HepG2 (cell line): Measurements from ENCODE around the gene EGFR. TPM values are rescaled to one million over a fixed set of nuclear protein-coding genes. Genes with fewer than 3 reads are reported as not detected.

Source experiments
- ATAC-seq: fragments of 200-7000 bp; cut with Tn5 transposase; 3 replicates; pipeline ENCODE4 v1.9.1; 2020; ENCODE audit warnings: mild to moderate bottlenecking, moderate library complexity
- BruUV-seq: library from RNA; stranded (reverse); fragments of 400-500 nt; replicated peaks from 2 replicates; lab custom pipeline; 2021; lab: Mats Ljungman, UMichigan
- CTCF ChIA-PET: fragments of 300-600 bp; formaldehyde crosslinking; extraction: SDS; loops from one replicate; lab custom pipeline; 2021; ENCODE audit warnings: low total read pairs, inconsistent platforms, low intra/inter-chr PET ratio; lab: Yijun Ruan, JAX
- POLR2A ChIA-PET: fragments of 350-600 bp; sonication (Branson Sonifier 250); formaldehyde crosslinking; loops from one replicate; lab custom pipeline; 2020; ENCODE audit warnings: antibody characterized with exemption, inconsistent platforms; lab: Yijun Ruan, JAX
- DNase-seq: peaks from one replicate; pipeline ENCODE4 v3.0.0-alpha.2; 2015; ENCODE audit warnings: low spot score
- FAIRE-seq: peaks from 3 replicates; lab custom pipeline; 2011; peaks lifted over from hg19 to GRCh38; lab: Jason Lieb, UNC
- H2AFZ ChIP-seq: one replicate; pipeline ENCODE4 v1.6.1; 2011; ENCODE audit warnings: low read length, inconsistent platforms
- H3K27ac ChIP-seq: fragments of 300-600 bp; 3 replicates; pipeline ENCODE4 v1.8.0; 2011; ENCODE audit warnings: mixed run types, mild to moderate bottlenecking, mixed read lengths, low read length, inconsistent platforms; ENCODE audit not compliant: insufficient read depth; ENCODE audit errors: extremely low read length
- H3K27me3 ChIP-seq, 2 experiments: fragments of 200-600 bp in 1 of 2; 2 replicates in 1 of 2; 3 replicates in 1 of 2; pipeline versions ENCODE4 v1.6.0 to v1.8.0; 2011; ENCODE audit warnings: low read length in 2 of 2, mild to moderate bottlenecking in 2 of 2, moderate library complexity in 2 of 2, inconsistent platforms in 1 of 2; ENCODE audit not compliant: insufficient read depth in 2 of 2, control insufficient read depth in 1 of 2
- H3K36me3 ChIP-seq, 2 experiments: fragments of 200-600 bp in 1 of 2; replicated peaks in 1 of 2; 2 replicates in 1 of 2; 3 replicates in 1 of 2; pipeline versions ENCODE4 v1.5.1 to v1.8.0; 2011; ENCODE audit warnings: low read length in 2 of 2, inconsistent platforms in 1 of 2; ENCODE audit not compliant: insufficient read depth in 2 of 2, control insufficient read depth in 1 of 2
- H3K4me1 ChIP-seq: 2 replicates; pipeline ENCODE4 v1.5.1; 2012; ENCODE audit warnings: low read length, inconsistent platforms; ENCODE audit not compliant: insufficient read depth
- H3K4me2 ChIP-seq: 2 replicates; pipeline ENCODE4 v1.6.0; 2011; ENCODE audit warnings: low read depth, low read length, inconsistent platforms
- H3K4me3 ChIP-seq, 3 experiments: fragments of 200-600 bp in 1 of 3; sonication (generic), shearing (Covaris generic) in 1 of 3; replicated peaks in 1 of 3; 2 replicates each; pipeline ENCODE4 v1.5.1; 2011 to 2016; ENCODE audit warnings: low read length in 3 of 3, inconsistent platforms in 2 of 3, low read depth in 2 of 3, mild to moderate bottlenecking in 2 of 3, control low read depth in 1 of 3, mixed read lengths in 1 of 3; ENCODE audit not compliant: insufficient read depth in 1 of 3
- H3K79me2 ChIP-seq: one replicate; pipeline ENCODE4 v1.6.1; 2011; ENCODE audit warnings: low read length, inconsistent platforms; ENCODE audit not compliant: insufficient read depth
- H3K9ac ChIP-seq: 2 replicates; pipeline ENCODE4 v1.6.0; 2011; ENCODE audit warnings: mild to moderate bottlenecking, low read depth, low read length, inconsistent platforms; ENCODE audit not compliant: insufficient read depth
- H3K9me3 ChIP-seq: 2 replicates; pipeline ENCODE4 v1.5.1; 2012; ENCODE audit warnings: mild to moderate bottlenecking, low read length
- H4K20me1 ChIP-seq: 2 replicates; pipeline ENCODE4 v1.6.0; 2011; ENCODE audit warnings: inconsistent platforms, mild to moderate bottlenecking, low read length, moderate library complexity; ENCODE audit not compliant: insufficient read depth
- CEBPG ChIP-seq: IDR thresholded peaks from 2 replicates; pipeline ENCODE4 v1.6.1; 2016
- ETV6 ChIP-seq: sonication (generic); formaldehyde crosslinking; conservative IDR thresholded peaks from 2 replicates; pipeline ENCODE4 v1.4.0; 2020; ENCODE audit warnings: missing genetic modification reagents
- GTF3A ChIP-seq: sonication (generic); formaldehyde crosslinking; conservative IDR thresholded peaks from 2 replicates; pipeline ENCODE4 v1.4.0; 2020; ENCODE audit warnings: mild to moderate bottlenecking, missing genetic modification reagents
- HDAC2 ChIP-seq: sonication (generic); formaldehyde crosslinking; IDR thresholded peaks from 2 replicates; pipeline ENCODE4 v1.4.0; 2020; ENCODE audit warnings: missing genetic modification reagents
- HOMEZ ChIP-seq: IDR thresholded peaks from 2 replicates; pipeline ENCODE4 v1.6.1; 2016; ENCODE audit warnings: low read depth
- IKZF4 ChIP-seq: sonication (generic); formaldehyde crosslinking; IDR thresholded peaks from 2 replicates; pipeline ENCODE4 v1.5.1; 2020; ENCODE audit warnings: borderline replicate concordance, mild to moderate bottlenecking, low read depth, missing genetic modification reagents; ENCODE audit errors: not compliant biosample characterization
- MAFG ChIP-seq: sonication (generic); formaldehyde crosslinking; IDR thresholded peaks from 2 replicates; pipeline ENCODE4 v1.5.1; 2020; ENCODE audit warnings: mild to moderate bottlenecking, missing genetic modification reagents
- PATZ1 ChIP-seq: sonication (generic); formaldehyde crosslinking; IDR thresholded peaks from 2 replicates; pipeline ENCODE4 v1.4.0; 2020; ENCODE audit warnings: missing genetic modification reagents
- PCBP2 ChIP-seq: fragments of 200-400 bp; formaldehyde crosslinking; optimal IDR thresholded peaks from 2 replicates; pipeline ENCODE3; 2018; ENCODE audit warnings: low read length, low read depth; ENCODE audit not compliant: poor library complexity, severe bottlenecking
- SOX5 ChIP-seq: IDR thresholded peaks from 2 replicates; pipeline ENCODE4 v1.6.1; 2016; ENCODE audit warnings: borderline replicate concordance
- SP4 ChIP-seq: sonication (generic); formaldehyde crosslinking; IDR thresholded peaks from 2 replicates; pipeline ENCODE4 v1.8.1; 2023; ENCODE audit warnings: mild to moderate bottlenecking, missing genetic modification reagents
- TFDP1 ChIP-seq: IDR thresholded peaks from 2 replicates; pipeline ENCODE4 v1.6.1; 2016; ENCODE audit warnings: missing compliant biosample characterization, missing genetic modification reagents, borderline replicate concordance
- ZFP36 ChIP-seq: fragments of 150-350 bp; IDR thresholded peaks from 2 replicates; pipeline ENCODE4 v1.6.1; 2018; ENCODE audit warnings: borderline replicate concordance, low read length, low read depth; ENCODE audit not compliant: partially characterized antibody
- ZNF264 ChIP-seq: sonication (generic); formaldehyde crosslinking; IDR thresholded peaks from 2 replicates; pipeline ENCODE4 v1.4.0; 2020; ENCODE audit warnings: missing genetic modification reagents
- ZNF572 ChIP-seq: sonication (generic); formaldehyde crosslinking; IDR thresholded peaks from 2 replicates; pipeline ENCODE4 v1.5.1; 2020; ENCODE audit warnings: mild to moderate bottlenecking, missing genetic modification reagents
- ZNF784 ChIP-seq: sonication (generic); formaldehyde crosslinking; IDR thresholded peaks from 2 replicates; pipeline ENCODE4 v1.5.1; 2020; ENCODE audit warnings: missing genetic modification reagents, mild to moderate bottlenecking, borderline replicate concordance
- ZSCAN12 ChIP-seq: sonication (generic); formaldehyde crosslinking; IDR thresholded peaks from 2 replicates; pipeline ENCODE4 v1.9.0; 2021; ENCODE audit warnings: mild to moderate bottlenecking, missing genetic modification reagents
- ZSCAN9 ChIP-seq: IDR thresholded peaks from 2 replicates; pipeline ENCODE4 v1.6.1; 2016; ENCODE audit warnings: borderline replicate concordance
- WGBS: methylation state at CpG from one replicate; pipeline ENCODE4 v1.1.6; 2017; ENCODE audit warnings: low lambda C conversion rate; 5-methylcytosine and 5-hydroxymethylcytosine counted together
- in situ Hi-C: cut with HindIII; loops from 2 replicates; pipeline ENCODE4 v1.10.0; 2017; ENCODE audit warnings: low pct_unique_long_range_greater_than_20kb; ENCODE audit not compliant: extremely low pct_ligation_motif_present
- intact Hi-C: fragments of 100-400 bp; cut with micrococcal nuclease; formaldehyde crosslinking; loops from one replicate; pipeline ENCODE4 v1.10.0; 2022; ENCODE audit not compliant: unreplicated experiment
- polyA plus RNA-seq, 8 experiments: library from polyadenylated mRNA; depleted of rRNA in 3 of 8; stranded (reverse) in 7 of 8; unstranded in 1 of 8; fragments of >200 nt; fragmentation: Illumina TruSeq in 4 of 8; extraction: Trizol in 4 of 8; gene quantifications; 2 replicates each; pipeline versions ENCODE4 v1.2.1 to v1.2.3, GENCODE V29; 2011 to 2016; ENCODE audit warnings: low read depth in 4 of 8, missing spikeins in 1 of 8, mixed read lengths in 1 of 8; ENCODE audit not compliant: insufficient read depth in 1 of 8
- total RNA-seq, 5 experiments: library from RNA; depleted of rRNA; stranded (reverse); fragments of >200 nt; fragmentation: Illumina TruSeq; extraction: Trizol; gene quantifications; 2 replicates each; pipeline ENCODE4 v1.2.3, GENCODE V29; 2016; ENCODE audit warnings: low read depth in 1 of 5

The EGFR gene
- total and polyA plus RNA-seq, 2 of the 13 experiments (the other 11 are each of a cell fraction or from before 2014, with no cell fraction given), result 7.0 to 10.0 TPM

GRCh38 chr7:55185941-55186609 lies 167.3 kb downstream of the EGFR start:
- DNase-seq (peak; percentile 78), ATAC-seq (peak; percentile 75), FAIRE-seq (no peak)
- H3K27ac ChIP-seq, result peak overlapping the region; percentile 99
- no TSS peak for BruUV-seq
- H3K27me3 ChIP-seq, result no peaks in the 10 kb centered on the region
- WGBS, result 57% methylated on average over 11 of the region's 15 CpGs
- peaks cover 2 to 18% of the 10 kb centered on the region in 2 experiments; a peak in 3 of 5 replicates for H3K36me3 ChIP-seq
- intact Hi-C loops (no loop called here), in situ Hi-C loops (no loop called here)
- H3K79me2 ChIP-seq, result peaks cover 43% of the 10 kb centered on the region
- no peak overlapping the region for H2AFZ ChIP-seq
- ChIA-PET CTCF (no interaction called here), POLR2A (interaction anchor here (1.0 to 4.6 kb wide), 5 partner anchors 8 to 180 kb away, joined by 3 to 275 read pairs (median 4); no protein-coding TSS in a partner anchor)
- H4K20me1 ChIP-seq, result no peaks in the 10 kb centered on the region
- H3K4me2 ChIP-seq, result peak overlapping the region; percentile 89
- H3K4me3 ChIP-seq, result peak overlapping the region in 1 of 3 experiments; percentile 70; a peak in 2 of 6 replicates
- H3K9me3 ChIP-seq, result no peaks in the 10 kb centered on the region
- H3K9ac ChIP-seq, result peak overlapping the region; percentile 84
- peaks cover 96% of the 10 kb centered on the region for H3K4me1 ChIP-seq
- TF ChIP-seq TFDP1 (CRISPR knock-in tag), result peak; percentile 30; the same call in 1 of the 2 replicates
- TF ChIP-seq ZNF784 (CRISPR knock-in tag), result peak; percentile 44; the same call in 1 of the 2 replicates
- TF ChIP-seq IKZF4 (CRISPR knock-in tag), result peak; percentile 75
- TF ChIP-seq ZNF264 (CRISPR knock-in tag), result peak; percentile 46; the same call in 1 of the 2 replicates
- TF ChIP-seq MAFG (CRISPR knock-in tag), result peak; percentile 92
- TF ChIP-seq ETV6 (CRISPR knock-in tag), result no peak
- peak; percentile 56; the same call in 1 of the 2 replicates for TF ChIP-seq SOX5
- TF ChIP-seq ZSCAN9 (CRISPR knock-in tag), result peak; percentile 77; the same call in 1 of the 2 replicates
- peak; percentile 64 for TF ChIP-seq HDAC2 (CRISPR knock-in tag)
- no peak for TF ChIP-seq GTF3A
- 0 out of 2 replicates have a peak, but pooled peaks have one; percentile 55 for TF ChIP-seq HOMEZ
- peak; percentile 78; the same call in 1 of the 2 replicates for TF ChIP-seq ZNF572 (CRISPR knock-in tag)
- no peak for TF ChIP-seq SP4 (CRISPR knock-in tag)
- no peak for TF ChIP-seq ZSCAN12 (CRISPR knock-in tag)
- no peak for TF ChIP-seq ZFP36
- TF ChIP-seq PATZ1 (CRISPR knock-in tag), result peak; percentile 49
- TF ChIP-seq CEBPG (CRISPR knock-in tag), result 0 out of 2 replicates have a peak, but pooled peaks have one; percentile 40
- TF ChIP-seq PCBP2, result no peak
